GM12873 (cell line): ENCODE results near the gene VSX1.

Source experiments
- CTCF ChIP-seq: IDR thresholded peaks from 2 replicates; pipeline ENCODE4 v1.5.1; 2012; ENCODE audit warnings: low read depth, mild to moderate bottlenecking, moderate library complexity, low read length, control low read depth; ENCODE audit not compliant: insufficient read depth; ENCODE audit errors: missing control alignments

Gene VSX1

GRCh38 chr20:25054995-25055629 lies 26.8 kb downstream of the VSX1 start:
- no peak for TF ChIP-seq CTCF

- no peak for TF ChIP-seq CTCF
These were observed 27.7 kb downstream of the VSX1 start for GRCh38 chr20:25054096-25054820.

- no peak for TF ChIP-seq CTCF
These were observed 28.5 kb downstream of the VSX1 start for GRCh38 chr20:25053255-25054031.

- no peak for TF ChIP-seq CTCF
These were observed 29.4 kb downstream of the VSX1 start for GRCh38 chr20:25052255-25053194.

- no peak for TF ChIP-seq CTCF
These were observed 30.4 kb downstream of the VSX1 start for GRCh38 chr20:25051386-25052155.

- no peak for TF ChIP-seq CTCF
These were observed 31.2 kb downstream of the VSX1 start for GRCh38 chr20:25050501-25051350.
